Vagina (tissue), 2 donors: Measurements from ENCODE around the gene ARVCF. TPM values are rescaled to one million over a fixed set of nuclear protein-coding genes. Genes with fewer than 3 reads are reported as not detected.

Experiments used
- DNase-seq, 2 donors: peaks; one replicate each; pipeline ENCODE4 v3.0.0-alpha.2; 2017; ENCODE audit errors: extremely low spot score in 2 of 2
- H3K27ac ChIP-seq: fragments of 200-600 bp; sonication (generic); one replicate; pipeline ENCODE4 v1.5.1; 2019
- H3K27me3 ChIP-seq: fragments of 200-600 bp; sonication (generic); one replicate; pipeline ENCODE4 v1.5.1; 2019
- H3K36me3 ChIP-seq, 2 donors: fragments of 200-600 bp; sonication (generic); one replicate each; pipeline ENCODE4 v1.5.1; 2017 to 2019
- H3K4me1 ChIP-seq: fragments of 200-600 bp; sonication (generic); one replicate; pipeline ENCODE4 v1.5.1; 2019
- H3K4me3 ChIP-seq, 2 donors: fragments of 200-600 bp; sonication (generic); 1 replicate in 1 of 2; 2 replicates in 1 of 2; pipeline ENCODE4 v1.5.1; 2016 to 2019
- H3K9me3 ChIP-seq: fragments of 200-600 bp; sonication (generic); one replicate; pipeline ENCODE4 v1.5.1; 2019
- POLR2A ChIP-seq, 2 donors: fragments of 450-650 bp; IDR thresholded peaks; one replicate each; pipeline ENCODE4 v1.6.1; 2017; ENCODE audit warnings: antibody characterized with exemption in 2 of 2, mild to moderate bottlenecking in 2 of 2, moderate library complexity in 2 of 2
- POLR2AphosphoS5 ChIP-seq, 2 donors: sonication (generic); formaldehyde crosslinking; IDR thresholded peaks; one replicate each; pipeline ENCODE4 v1.9.0; 2017; ENCODE audit warnings: antibody characterized with exemption in 2 of 2, mild to moderate bottlenecking in 2 of 2, low read depth in 1 of 2; ENCODE audit not compliant: insufficient read depth in 1 of 2
- intact Hi-C: fragments of 100-400 bp; cut with DNase I; formaldehyde crosslinking; loops from one replicate; pipeline ENCODE4 v1.15.1; 2023
- total RNA-seq: library from RNA; depleted of rRNA; stranded (reverse); fragments of >200 nt; gene quantifications from one replicate; pipeline ENCODE4 v1.2.3, GENCODE V29; 2016
- TF ChIP-seq, protein P1 (sequence below), 3 experiments: fragments of 450-650 bp in 2 of 3; fragments of 200-600 bp in 1 of 3; sonication (generic) in 1 of 3; IDR thresholded peaks; one replicate each; pipeline ENCODE4 v1.5.1; 2017 to 2019; ENCODE audit warnings: antibody characterized with exemption in 3 of 3, mild to moderate bottlenecking in 2 of 3, moderate library complexity in 2 of 3

Gene ARVCF
- total RNA-seq, 1 donor from 2014 or later, result 10.8 TPM

DNA sequence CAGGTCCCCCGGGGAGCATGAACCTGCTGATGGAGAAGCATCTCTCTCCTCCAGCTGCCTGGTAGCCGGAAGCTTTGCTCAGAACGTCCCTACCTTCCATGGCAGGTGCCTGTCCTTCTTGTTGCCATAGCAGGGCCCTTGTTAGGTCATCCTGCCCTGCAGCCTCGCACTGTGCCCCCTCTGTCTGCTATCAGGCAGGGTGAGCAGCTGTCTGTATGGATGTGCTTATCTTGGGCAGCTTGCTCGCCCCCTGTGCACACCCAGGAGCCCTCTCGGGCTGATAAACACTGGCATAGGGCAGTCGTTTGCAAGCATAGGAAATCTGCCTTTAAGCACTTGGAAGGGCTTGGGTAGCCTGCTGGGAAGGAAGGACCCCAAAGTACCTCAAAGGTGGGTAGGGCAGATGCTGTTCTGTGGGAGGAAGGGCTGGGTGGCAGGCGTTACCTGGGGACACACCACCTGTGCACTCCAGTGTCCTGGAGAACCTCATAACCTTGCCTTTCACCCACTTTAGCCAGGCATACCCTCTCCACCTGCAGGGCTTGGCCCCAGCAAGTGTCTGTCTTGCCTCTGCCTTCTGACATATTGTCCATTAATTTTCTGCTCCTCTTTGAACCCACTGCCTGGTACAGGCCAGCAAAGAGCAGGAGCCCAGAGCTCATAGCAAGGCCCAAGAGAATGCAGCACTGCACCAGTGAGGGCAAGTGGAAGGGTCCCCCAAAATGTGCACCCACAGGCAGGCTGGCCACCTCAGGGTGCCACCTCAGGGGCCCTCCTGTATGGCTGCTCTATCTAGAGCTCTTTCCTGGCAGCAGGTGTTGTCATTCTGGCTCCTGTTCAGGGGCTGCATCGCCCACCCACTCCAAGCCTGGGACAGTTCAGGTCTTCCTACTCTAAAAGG lies 83.0 kb downstream of the ARVCF start:
- H3K27me3 ChIP-seq, result no peaks in the 10 kb centered on the region
- no peak for DNase-seq
- H3K4me1 ChIP-seq, result no peaks in the 10 kb centered on the region
- intact Hi-C loops, result no loop called here
- H3K4me3 ChIP-seq, result no peak overlapping the region
- TF ChIP-seq POLR2AphosphoS5 (IDR thresholded peaks at IDR 0.05; ENCODE audit: insufficient read depth in 1 of 2, low read depth in 1 of 2), result no peak
- no peak for TF ChIP-seq POLR2A (IDR thresholded peaks at IDR 0.05)
- TF ChIP-seq, protein P1, sequence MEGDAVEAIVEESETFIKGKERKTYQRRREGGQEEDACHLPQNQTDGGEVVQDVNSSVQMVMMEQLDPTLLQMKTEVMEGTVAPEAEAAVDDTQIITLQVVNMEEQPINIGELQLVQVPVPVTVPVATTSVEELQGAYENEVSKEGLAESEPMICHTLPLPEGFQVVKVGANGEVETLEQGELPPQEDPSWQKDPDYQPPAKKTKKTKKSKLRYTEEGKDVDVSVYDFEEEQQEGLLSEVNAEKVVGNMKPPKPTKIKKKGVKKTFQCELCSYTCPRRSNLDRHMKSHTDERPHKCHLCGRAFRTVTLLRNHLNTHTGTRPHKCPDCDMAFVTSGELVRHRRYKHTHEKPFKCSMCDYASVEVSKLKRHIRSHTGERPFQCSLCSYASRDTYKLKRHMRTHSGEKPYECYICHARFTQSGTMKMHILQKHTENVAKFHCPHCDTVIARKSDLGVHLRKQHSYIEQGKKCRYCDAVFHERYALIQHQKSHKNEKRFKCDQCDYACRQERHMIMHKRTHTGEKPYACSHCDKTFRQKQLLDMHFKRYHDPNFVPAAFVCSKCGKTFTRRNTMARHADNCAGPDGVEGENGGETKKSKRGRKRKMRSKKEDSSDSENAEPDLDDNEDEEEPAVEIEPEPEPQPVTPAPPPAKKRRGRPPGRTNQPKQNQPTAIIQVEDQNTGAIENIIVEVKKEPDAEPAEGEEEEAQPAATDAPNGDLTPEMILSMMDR (IDR thresholded peaks at IDR 0.05), result no peak
- no peaks in the 10 kb centered on the region for H3K36me3 ChIP-seq
- H3K9me3 ChIP-seq, result no peaks in the 10 kb centered on the region
- no peak overlapping the region for H3K27ac ChIP-seq

DNA sequence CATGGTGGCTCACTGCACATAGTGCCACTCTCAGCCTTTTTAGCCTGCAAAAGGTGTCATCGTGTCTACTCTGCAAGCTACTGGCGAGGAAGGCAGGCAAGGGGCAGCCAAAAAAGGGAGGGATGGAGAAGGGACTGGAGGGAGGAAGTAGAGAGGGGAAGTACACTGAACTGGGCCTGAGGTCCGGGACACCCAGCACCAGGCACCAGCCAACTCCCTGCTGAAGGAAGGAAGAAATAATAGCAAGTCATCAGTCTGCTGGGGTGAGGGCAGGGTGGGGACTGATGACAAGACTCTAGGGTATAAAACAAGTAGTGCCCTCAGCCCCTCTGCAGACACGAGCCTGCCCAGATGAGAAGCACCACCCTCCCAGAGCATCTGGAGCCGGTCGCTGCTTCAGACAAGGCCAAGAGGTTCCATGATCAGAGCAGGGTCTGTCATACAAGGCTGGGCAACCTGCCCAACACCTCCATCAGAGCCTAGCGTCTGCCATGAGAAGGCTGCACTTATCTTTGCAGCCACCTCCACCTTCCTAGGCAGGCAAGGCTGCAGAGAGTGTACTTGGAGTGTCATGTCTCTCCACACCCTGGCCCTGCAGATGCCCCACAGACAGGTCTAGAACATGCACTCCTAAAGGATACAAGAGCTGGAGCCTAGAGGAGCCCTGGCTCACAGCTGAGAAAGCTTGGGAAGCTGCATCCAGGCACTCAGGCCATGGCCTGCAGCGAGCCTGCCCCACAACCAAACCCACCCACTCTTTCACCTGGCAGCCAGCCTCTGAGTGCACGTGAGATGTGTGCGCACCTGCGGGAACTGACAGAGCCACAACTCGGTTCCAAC lies 84.0 kb downstream of the ARVCF start:
- no peaks in the 10 kb centered on the region for H3K36me3 ChIP-seq
- DNase-seq, result no peak
- H3K4me3 ChIP-seq, result no peak overlapping the region
- no peak overlapping the region for H3K27ac ChIP-seq
- no peaks in the 10 kb centered on the region for H3K4me1 ChIP-seq
- no peak for TF ChIP-seq POLR2AphosphoS5 (IDR thresholded peaks at IDR 0.05; ENCODE audit: insufficient read depth in 1 of 2, low read depth in 1 of 2)
- no peak for TF ChIP-seq POLR2A (IDR thresholded peaks at IDR 0.05)
- TF ChIP-seq, protein P1 (IDR thresholded peaks at IDR 0.05), result no peak
- no peaks in the 10 kb centered on the region for H3K9me3 ChIP-seq
- intact Hi-C loops, result no loop called here
- H3K27me3 ChIP-seq, result no peaks in the 10 kb centered on the region

DNA sequence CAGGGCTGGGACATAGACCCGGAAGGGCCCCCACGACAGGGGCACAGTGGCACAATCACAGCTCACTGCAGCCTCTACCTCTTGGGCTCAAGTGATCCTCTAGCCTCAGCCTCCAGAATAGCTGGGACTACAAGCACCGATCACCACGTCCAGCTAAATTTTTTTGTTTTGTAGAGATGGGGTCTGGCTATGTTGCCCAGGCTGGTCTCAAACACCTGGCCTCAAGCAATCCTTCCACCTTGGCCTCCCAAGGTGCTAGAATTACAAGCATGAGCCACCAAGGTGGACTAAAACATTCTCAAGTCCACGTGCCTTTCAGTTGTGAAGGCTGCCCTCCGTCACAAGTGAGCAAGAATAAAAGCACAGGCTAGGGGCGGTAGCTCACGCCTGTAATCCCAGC lies 85.1 kb downstream of the ARVCF start:
- H3K4me3 ChIP-seq, result no peak overlapping the region
- TF ChIP-seq POLR2A (IDR thresholded peaks at IDR 0.05) (no peak), POLR2AphosphoS5 (IDR thresholded peaks at IDR 0.05; ENCODE audit: insufficient read depth in 1 of 2, low read depth in 1 of 2) (no peak)
- TF ChIP-seq, protein P1 (IDR thresholded peaks at IDR 0.05), result no peak
- H3K9me3 ChIP-seq, result no peaks in the 10 kb centered on the region
- no peaks in the 10 kb centered on the region for H3K4me1 ChIP-seq
- intact Hi-C loops, result no loop called here
- H3K27ac ChIP-seq, result no peak overlapping the region
- H3K27me3 ChIP-seq, result no peaks in the 10 kb centered on the region
- DNase-seq, result no peak
- no peaks in the 10 kb centered on the region for H3K36me3 ChIP-seq

DNA sequence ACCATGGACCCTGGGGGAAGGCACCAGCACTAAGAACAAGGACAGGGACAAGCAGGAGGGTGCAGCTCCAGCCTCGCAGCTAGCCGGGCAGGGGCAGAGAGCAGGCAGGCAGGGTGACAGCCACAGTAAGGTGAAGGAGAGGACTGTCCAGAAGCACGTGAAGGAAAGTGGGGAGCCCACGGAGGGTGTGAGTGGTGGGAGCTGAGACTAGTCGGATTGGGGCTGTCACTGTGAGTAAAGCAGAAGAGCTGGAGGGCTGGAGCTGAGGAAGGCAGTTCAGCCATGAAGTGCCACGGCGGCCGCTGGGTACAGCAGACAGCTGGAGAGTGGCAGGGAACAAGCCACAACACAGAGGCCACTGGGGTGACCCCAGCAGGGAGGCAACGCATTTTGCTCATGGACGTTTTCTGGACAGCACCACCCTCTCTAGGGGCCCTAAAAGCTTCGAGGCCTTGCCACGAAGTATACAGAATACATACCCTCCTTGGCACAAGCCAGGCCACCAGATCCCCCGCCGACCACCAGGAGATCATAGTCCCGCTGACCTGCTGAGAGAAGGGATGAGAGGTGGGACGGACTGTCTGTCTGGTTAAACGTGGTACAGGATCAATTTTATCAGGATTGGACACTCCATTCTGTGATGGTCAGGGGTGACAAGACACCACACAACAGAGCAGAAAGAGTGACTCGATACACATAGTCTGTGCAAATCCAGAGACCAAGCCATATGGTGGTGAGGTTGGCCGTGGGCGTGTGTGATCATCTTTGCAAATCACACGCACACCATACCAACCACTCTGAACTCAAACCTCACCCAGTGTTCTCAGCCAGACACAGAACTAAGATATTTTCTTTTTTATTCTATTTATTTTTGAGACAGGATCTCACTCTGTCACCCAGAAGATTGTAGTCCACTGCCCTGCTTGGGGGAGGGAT lies 85.8 kb downstream of the ARVCF start:
- no peaks in the 10 kb centered on the region for H3K4me1 ChIP-seq
- no peak for DNase-seq
- no peaks in the 10 kb centered on the region for H3K36me3 ChIP-seq
- no peak overlapping the region for H3K4me3 ChIP-seq
- H3K27ac ChIP-seq, result no peak overlapping the region
- H3K9me3 ChIP-seq, result no peaks in the 10 kb centered on the region
- H3K27me3 ChIP-seq, result no peaks in the 10 kb centered on the region
- intact Hi-C loops, result no loop called here
- TF ChIP-seq POLR2A (IDR thresholded peaks at IDR 0.05), result no peak
- TF ChIP-seq, protein P1 (IDR thresholded peaks at IDR 0.05), result no peak
- TF ChIP-seq POLR2AphosphoS5 (IDR thresholded peaks at IDR 0.05; ENCODE audit: insufficient read depth in 1 of 2, low read depth in 1 of 2), result no peak
